Lower leg skin (tissue), 4 donors: ENCODE data around the gene SYF2. TPM values are rescaled to one million over a fixed set of nuclear protein-coding genes. Genes with fewer than 3 reads are reported as not detected.

Source experiments
- DNase-seq, 2 donors: peaks; one replicate each; pipeline ENCODE4 v3.0.0-alpha.2; 2019; ENCODE audit warnings: low spot score in 2 of 2
- H3K4me3 ChIP-seq: fragments of 200-600 bp; sonication (generic); 2 replicates; pipeline ENCODE4 v1.5.1; 2017; ENCODE audit warnings: mild to moderate bottlenecking, low read depth; ENCODE audit not compliant: poor library complexity, severe bottlenecking
- CTCF ChIP-seq, 3 donors: fragments of 450-650 bp; IDR thresholded peaks; one replicate each; pipeline ENCODE4 v1.5.1; 2016; ENCODE audit warnings: antibody characterized with exemption in 3 of 3, mild to moderate bottlenecking in 3 of 3, moderate library complexity in 2 of 3
- POLR2A ChIP-seq, 2 donors: fragments of 450-650 bp; IDR thresholded peaks; one replicate each; pipeline ENCODE4 v1.6.1; 2016 to 2017; ENCODE audit warnings: antibody characterized with exemption in 2 of 2, mild to moderate bottlenecking in 1 of 2, moderate library complexity in 1 of 2
- WGBS, 2 donors: methylation state at CpG; one replicate each; pipeline ENCODE4 v1.1.5; 2018; 5-methylcytosine and 5-hydroxymethylcytosine counted together
- intact Hi-C: fragments of 100-400 bp; cut with DNase I; formaldehyde crosslinking; loops from one replicate; pipeline ENCODE4 v1.15.0; 2023; ENCODE audit warnings: low total_unique reads
- total RNA-seq, 4 donors: library from RNA; depleted of rRNA; stranded (reverse); fragments of >200 nt; gene quantifications; one replicate each; pipeline ENCODE4 v1.1.0, GENCODE V29; 2016

SYF2 gene
- total RNA-seq, 4 donors from 2014 or later = 53.4 to 65.7 (median 61.9) TPM

GRCh38 chr1:25257196-25257595 is 24.9 kb upstream of the SYF2 start:
- intact Hi-C loops = no loop called here
- 8 to 28% methylated on average over 1 of the region's 1 CpG for WGBS, 2 donors
- H3K4me3 ChIP-seq = no peak overlapping the region
- DNase-seq = no peak
- no peak for TF ChIP-seq CTCF (IDR thresholded peaks at IDR 0.05)
- no peak for TF ChIP-seq POLR2A (IDR thresholded peaks at IDR 0.05)

- no peak overlapping the region for H3K4me3 ChIP-seq
- WGBS, 2 donors = 89 to 92% methylated on average over 5 of the region's 5 CpGs
- DNase-seq = no peak
- intact Hi-C loops = no loop called here
- TF ChIP-seq POLR2A (IDR thresholded peaks at IDR 0.05) (no peak), CTCF (IDR thresholded peaks at IDR 0.05) (no peak)
These were observed 24.3 kb upstream of the SYF2 start for GRCh38 chr1:25256578-25256965.

GRCh38 chr1:25255706-25256577 is 23.6 kb upstream of the SYF2 start:
- no peak overlapping the region for H3K4me3 ChIP-seq
- WGBS, 2 donors = 84 to 85% methylated on average over 18 of the region's 18 CpGs
- intact Hi-C loops = no loop called here
- no peak for TF ChIP-seq CTCF (IDR thresholded peaks at IDR 0.05)
- no peak for TF ChIP-seq POLR2A (IDR thresholded peaks at IDR 0.05)
- DNase-seq = no peak

- WGBS, 2 donors = 83 to 84% methylated on average over 2 of the region's 2 CpGs
- no peak overlapping the region for H3K4me3 ChIP-seq
- DNase-seq = no peak
- TF ChIP-seq POLR2A (IDR thresholded peaks at IDR 0.05) (no peak), CTCF (IDR thresholded peaks at IDR 0.05) (no peak)
- intact Hi-C loops = no loop called here
These were observed 21.6 kb upstream of the SYF2 start for GRCh38 chr1:25253911-25254310.

- intact Hi-C loops = loop anchor here (5.0 kb wide), 1 partner anchor 1029 kb away; no protein-coding TSS in a partner anchor
- TF ChIP-seq POLR2A (IDR thresholded peaks at IDR 0.05) (no peak), CTCF (IDR thresholded peaks at IDR 0.05) (no peak)
- WGBS, 2 donors = 23 to 28% methylated on average over 24 to 29 of the region's 30 CpGs
- H3K4me3 ChIP-seq = peak overlapping the region; percentile 79
- no peak for DNase-seq
These were observed 15.8 kb upstream of the SYF2 start for GRCh38 chr1:25247829-25248754.
